Testis (tissue), 2 donors: ENCODE results near the gene MAN1B1.

Source experiments
- POLR2A ChIP-seq: fragments of 450-650 bp; IDR thresholded peaks from one replicate; pipeline ENCODE4 v1.6.1; 2017; ENCODE audit warnings: antibody characterized with exemption, mild to moderate bottlenecking, moderate library complexity
- TF ChIP-seq, protein P1 (sequence below), 3 experiments: fragments of 450-650 bp in 2 of 3; fragments of 200-600 bp in 1 of 3; sonication (generic) in 1 of 3; IDR thresholded peaks; one replicate each; pipeline ENCODE4 v1.5.1; 2016 to 2019; ENCODE audit warnings: antibody characterized with exemption in 3 of 3, mild to moderate bottlenecking in 2 of 3, moderate library complexity in 1 of 3

DNA sequence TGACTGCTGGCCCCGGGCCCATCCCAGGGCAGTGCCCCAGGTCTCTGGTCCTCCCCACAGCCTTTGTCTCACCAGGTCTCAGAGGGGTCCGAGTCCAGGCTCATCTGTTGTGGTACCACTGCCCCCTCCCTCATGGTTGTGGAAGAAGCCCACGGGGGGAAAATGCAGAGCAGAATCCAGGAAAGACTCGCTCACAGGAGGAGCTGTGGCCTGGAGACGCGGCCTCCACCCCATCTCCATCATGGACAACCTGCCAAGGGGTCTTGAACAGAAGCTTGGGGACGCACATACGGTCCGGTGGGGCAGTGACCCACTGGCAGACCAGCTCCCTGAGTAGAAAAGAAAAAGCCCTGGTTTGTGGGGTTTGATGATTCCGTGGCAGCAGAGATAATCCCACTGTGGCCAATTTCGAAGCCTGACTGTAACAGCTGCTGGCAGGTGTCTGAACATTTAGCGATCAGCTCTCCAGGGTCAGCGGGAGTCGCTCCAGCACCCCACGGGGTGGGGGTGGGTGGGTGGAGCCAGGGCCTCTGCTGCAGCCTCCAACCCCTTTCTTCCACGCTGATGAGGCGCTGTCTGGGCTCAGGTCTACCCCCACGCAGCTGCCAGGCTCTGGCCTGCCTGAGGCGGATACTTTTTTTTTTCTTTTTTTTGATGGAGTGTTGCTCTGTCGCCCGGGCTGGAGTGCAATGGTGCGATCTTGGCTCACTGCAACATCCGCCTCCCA, 50.3 kb downstream of the MAN1B1 start:
- TF ChIP-seq, protein P1, sequence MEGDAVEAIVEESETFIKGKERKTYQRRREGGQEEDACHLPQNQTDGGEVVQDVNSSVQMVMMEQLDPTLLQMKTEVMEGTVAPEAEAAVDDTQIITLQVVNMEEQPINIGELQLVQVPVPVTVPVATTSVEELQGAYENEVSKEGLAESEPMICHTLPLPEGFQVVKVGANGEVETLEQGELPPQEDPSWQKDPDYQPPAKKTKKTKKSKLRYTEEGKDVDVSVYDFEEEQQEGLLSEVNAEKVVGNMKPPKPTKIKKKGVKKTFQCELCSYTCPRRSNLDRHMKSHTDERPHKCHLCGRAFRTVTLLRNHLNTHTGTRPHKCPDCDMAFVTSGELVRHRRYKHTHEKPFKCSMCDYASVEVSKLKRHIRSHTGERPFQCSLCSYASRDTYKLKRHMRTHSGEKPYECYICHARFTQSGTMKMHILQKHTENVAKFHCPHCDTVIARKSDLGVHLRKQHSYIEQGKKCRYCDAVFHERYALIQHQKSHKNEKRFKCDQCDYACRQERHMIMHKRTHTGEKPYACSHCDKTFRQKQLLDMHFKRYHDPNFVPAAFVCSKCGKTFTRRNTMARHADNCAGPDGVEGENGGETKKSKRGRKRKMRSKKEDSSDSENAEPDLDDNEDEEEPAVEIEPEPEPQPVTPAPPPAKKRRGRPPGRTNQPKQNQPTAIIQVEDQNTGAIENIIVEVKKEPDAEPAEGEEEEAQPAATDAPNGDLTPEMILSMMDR (IDR thresholded peaks at IDR 0.05), result no peak
- no peak for TF ChIP-seq POLR2A
